Keratinocyte (primary cell): Measurements from ENCODE around the gene MYH13. TPM values are rescaled to one million over a fixed set of nuclear protein-coding genes. Genes with fewer than 3 reads are reported as not detected.

Experiments used
- DNase-seq: peaks from one replicate; pipeline ENCODE4 v3.0.0-alpha.2; 2011; ENCODE audit warnings: low read depth, missing footprints, low spot score
- FAIRE-seq: peaks from 2 replicates; lab custom pipeline; 2011; peaks lifted over from hg19 to GRCh38; lab: Jason Lieb, UNC
- H2AFZ ChIP-seq: 2 replicates; pipeline ENCODE4 v1.6.0; 2012; ENCODE audit warnings: low read length, control low read depth, inconsistent platforms; ENCODE audit not compliant: control insufficient read depth
- H3K27ac ChIP-seq: 2 replicates; pipeline ENCODE4 v1.5.1; 2011; ENCODE audit warnings: low read length; ENCODE audit not compliant: control insufficient read depth, insufficient read depth
- H3K27me3 ChIP-seq: 3 replicates; pipeline ENCODE4 v1.6.0; 2011; ENCODE audit warnings: low read length; ENCODE audit not compliant: control insufficient read depth, insufficient read depth; ENCODE audit errors: extremely low read depth
- H3K36me3 ChIP-seq, 2 experiments: 2 replicates in 1 of 2; 3 replicates in 1 of 2; pipeline ENCODE4 v1.5.1; 2011; ENCODE audit warnings: low read length in 2 of 2, mild to moderate bottlenecking in 1 of 2; ENCODE audit not compliant: control insufficient read depth in 2 of 2, insufficient read depth in 2 of 2; ENCODE audit errors: extremely low read depth in 1 of 2
- H3K4me1 ChIP-seq: 3 replicates; pipeline ENCODE4 v1.5.1; 2011; ENCODE audit warnings: low read length; ENCODE audit not compliant: control insufficient read depth, insufficient read depth; ENCODE audit errors: extremely low read depth
- H3K4me2 ChIP-seq: 3 replicates; pipeline ENCODE4 v1.6.0; 2011; ENCODE audit warnings: low read depth, low read length; ENCODE audit not compliant: control insufficient read depth, insufficient read depth; ENCODE audit errors: extremely low read depth
- H3K4me3 ChIP-seq, 3 experiments: fragments of 200-600 bp in 1 of 3; sonication (generic) in 1 of 3; 2 replicates in 2 of 3; 3 replicates in 1 of 3; pipeline ENCODE4 v1.5.1; 2011 to 2016; ENCODE audit warnings: low read length in 3 of 3, mild to moderate bottlenecking in 3 of 3, control low read depth in 2 of 3, inconsistent platforms in 1 of 3, low read depth in 1 of 3, mixed read lengths in 1 of 3, mixed run types in 1 of 3, moderate library complexity in 1 of 3; ENCODE audit not compliant: control insufficient read depth in 2 of 3, insufficient read depth in 2 of 3; ENCODE audit errors: extremely low read depth in 1 of 3
- H3K79me2 ChIP-seq: 2 replicates; pipeline ENCODE4 v1.6.0; 2012; ENCODE audit warnings: low read length; ENCODE audit not compliant: control insufficient read depth, insufficient read depth
- H3K9ac ChIP-seq: 3 replicates; pipeline ENCODE4 v1.6.0; 2011; ENCODE audit warnings: low read length; ENCODE audit not compliant: control insufficient read depth, insufficient read depth; ENCODE audit errors: extremely low read depth
- H3K9me1 ChIP-seq: 3 replicates; pipeline ENCODE4 v1.6.0; 2011; ENCODE audit warnings: low read length; ENCODE audit not compliant: control insufficient read depth, insufficient read depth; ENCODE audit errors: extremely low read depth
- H3K9me3 ChIP-seq: 2 replicates; pipeline ENCODE4 v1.5.1; 2012; ENCODE audit warnings: low read depth, low read length; ENCODE audit not compliant: control insufficient read depth
- H4K20me1 ChIP-seq: 3 replicates; pipeline ENCODE4 v1.6.0; 2011; ENCODE audit warnings: low read length; ENCODE audit not compliant: control insufficient read depth, insufficient read depth; ENCODE audit errors: extremely low read depth
- EZH2 ChIP-seq: IDR thresholded peaks from one replicate; pipeline ENCODE4 v1.6.1; 2012; ENCODE audit warnings: inconsistent platforms, mild to moderate bottlenecking, low read length, moderate library complexity
- dilution Hi-C: fragments of 300-500 bp; cut with MboI; formaldehyde crosslinking; loops from one replicate; pipeline ENCODE4 v1.7.0; 2020; ENCODE audit warnings: low sequenced_read_pairs; ENCODE audit not compliant: extremely low pct_ligation_motif_present
- polyA plus RNA-seq, 5 experiments: library from polyadenylated mRNA; depleted of rRNA in 3 of 5; stranded (reverse) in 3 of 5; stranded (forward) in 1 of 5; unstranded in 1 of 5; fragments of >200 nt; gene quantifications; 1 replicate in 1 of 5; 2 replicates in 3 of 5; 3 replicates in 1 of 5; pipeline versions ENCODE4 v1.2.1 to v1.2.3, GENCODE V29; 2011 to 2012; ENCODE audit warnings: missing spikeins in 2 of 5, low read depth in 1 of 5, low replicate concordance in 1 of 5
- TF ChIP-seq, protein P1 (sequence below), 3 experiments: IDR thresholded peaks in 1 of 3; conservative IDR thresholded peaks in 1 of 3; optimal IDR thresholded peaks in 1 of 3; 2 replicates in 2 of 3; 3 replicates in 1 of 3; pipeline versions ENCODE3 to v1.5.1; 2011; ENCODE audit warnings: low read length in 3 of 3, mild to moderate bottlenecking in 3 of 3, moderate library complexity in 2 of 3, control low read depth in 1 of 3, inconsistent platforms in 1 of 3; ENCODE audit not compliant: insufficient read depth in 2 of 3; ENCODE audit errors: extremely low read depth in 1 of 3

The MYH13 gene
- polyA plus RNA-seq, 1 donor (not counting 4 experiments of a cell fraction or from before 2014, with no cell fraction given) = not detected

DNA sequence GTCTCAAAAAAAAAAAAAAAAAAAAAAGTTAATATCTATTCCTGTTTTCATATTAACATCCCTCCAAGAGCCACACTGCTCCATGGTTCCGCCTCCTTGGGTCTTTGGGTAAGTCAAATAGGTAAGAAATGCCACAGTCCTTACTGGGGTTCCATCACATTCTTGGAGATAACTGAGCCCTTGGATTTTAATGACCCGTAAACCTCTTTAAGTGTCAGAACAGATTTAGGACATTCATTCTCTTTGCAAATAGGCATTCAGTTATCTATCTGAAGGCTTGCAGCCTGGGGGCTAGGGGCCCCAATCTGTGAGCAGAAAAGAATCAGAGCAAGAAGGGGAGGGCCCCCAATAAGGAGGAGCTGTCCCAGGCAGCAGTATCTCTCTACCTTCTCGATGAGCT lies 28.0 kb downstream of the MYH13 start:
- no peak for FAIRE-seq
- Histone ChIP-seq H3K4me2 (no peak overlapping the region), H3K27me3 (no peaks in the 10 kb centered on the region), H3K9ac (no peak overlapping the region), H2AFZ (no peak overlapping the region), H3K79me2 (no peaks in the 10 kb centered on the region), H3K9me1 (no peaks in the 10 kb centered on the region), H3K9me3 (no peaks in the 10 kb centered on the region), H3K4me1 (no peaks in the 10 kb centered on the region), H3K27ac (no peak overlapping the region), H3K36me3 (no peaks in the 10 kb centered on the region), H4K20me1 (no peaks in the 10 kb centered on the region), H3K4me3 (no peak overlapping the region)
- no peak for TF ChIP-seq EZH2
- no peak for DNase-seq
- dilution Hi-C loops = no loop called here

DNA sequence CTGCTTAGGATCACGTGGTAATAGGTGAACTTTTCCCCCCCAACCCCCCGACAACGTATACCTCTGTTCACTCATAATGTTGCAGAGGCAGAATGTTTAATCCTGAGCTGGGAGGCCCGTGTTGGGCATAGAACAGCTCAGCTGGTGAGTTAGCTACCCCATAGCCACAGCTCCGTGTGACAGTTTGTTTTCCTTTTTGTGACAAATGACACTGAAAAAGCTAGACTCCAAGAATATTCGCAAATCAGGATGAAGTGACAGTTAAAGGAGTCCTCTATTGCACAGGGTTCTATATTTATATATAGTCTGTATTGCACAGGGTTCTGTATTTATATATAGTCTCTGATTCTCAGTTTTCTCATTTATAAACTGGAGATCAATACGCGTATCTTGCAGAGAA lies 33.8 kb downstream of the MYH13 start:
- Histone ChIP-seq H3K79me2 (no peaks in the 10 kb centered on the region), H3K36me3 (no peaks in the 10 kb centered on the region), H3K27me3 (no peaks in the 10 kb centered on the region), H3K4me2 (no peak overlapping the region), H3K4me1 (no peaks in the 10 kb centered on the region), H3K9me1 (no peaks in the 10 kb centered on the region), H3K9me3 (no peaks in the 10 kb centered on the region), H2AFZ (no peak overlapping the region), H3K4me3 (no peak overlapping the region), H3K9ac (no peak overlapping the region), H3K27ac (no peak overlapping the region), H4K20me1 (no peaks in the 10 kb centered on the region)
- FAIRE-seq = no peak
- no peak for DNase-seq
- TF ChIP-seq, protein P1, sequence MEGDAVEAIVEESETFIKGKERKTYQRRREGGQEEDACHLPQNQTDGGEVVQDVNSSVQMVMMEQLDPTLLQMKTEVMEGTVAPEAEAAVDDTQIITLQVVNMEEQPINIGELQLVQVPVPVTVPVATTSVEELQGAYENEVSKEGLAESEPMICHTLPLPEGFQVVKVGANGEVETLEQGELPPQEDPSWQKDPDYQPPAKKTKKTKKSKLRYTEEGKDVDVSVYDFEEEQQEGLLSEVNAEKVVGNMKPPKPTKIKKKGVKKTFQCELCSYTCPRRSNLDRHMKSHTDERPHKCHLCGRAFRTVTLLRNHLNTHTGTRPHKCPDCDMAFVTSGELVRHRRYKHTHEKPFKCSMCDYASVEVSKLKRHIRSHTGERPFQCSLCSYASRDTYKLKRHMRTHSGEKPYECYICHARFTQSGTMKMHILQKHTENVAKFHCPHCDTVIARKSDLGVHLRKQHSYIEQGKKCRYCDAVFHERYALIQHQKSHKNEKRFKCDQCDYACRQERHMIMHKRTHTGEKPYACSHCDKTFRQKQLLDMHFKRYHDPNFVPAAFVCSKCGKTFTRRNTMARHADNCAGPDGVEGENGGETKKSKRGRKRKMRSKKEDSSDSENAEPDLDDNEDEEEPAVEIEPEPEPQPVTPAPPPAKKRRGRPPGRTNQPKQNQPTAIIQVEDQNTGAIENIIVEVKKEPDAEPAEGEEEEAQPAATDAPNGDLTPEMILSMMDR (optimal IDR thresholded peaks at IDR 0.05 in 1 of 3, IDR thresholded peaks at IDR 0.05 in 1 of 3, conservative IDR thresholded peaks at IDR 0.05 in 1 of 3; ENCODE audit: extremely low read depth in 1 of 3, insufficient read depth in 2 of 3, low read length in 3 of 3) = no peak
- TF ChIP-seq EZH2 = no peak
- dilution Hi-C loops = no loop called here

DNA sequence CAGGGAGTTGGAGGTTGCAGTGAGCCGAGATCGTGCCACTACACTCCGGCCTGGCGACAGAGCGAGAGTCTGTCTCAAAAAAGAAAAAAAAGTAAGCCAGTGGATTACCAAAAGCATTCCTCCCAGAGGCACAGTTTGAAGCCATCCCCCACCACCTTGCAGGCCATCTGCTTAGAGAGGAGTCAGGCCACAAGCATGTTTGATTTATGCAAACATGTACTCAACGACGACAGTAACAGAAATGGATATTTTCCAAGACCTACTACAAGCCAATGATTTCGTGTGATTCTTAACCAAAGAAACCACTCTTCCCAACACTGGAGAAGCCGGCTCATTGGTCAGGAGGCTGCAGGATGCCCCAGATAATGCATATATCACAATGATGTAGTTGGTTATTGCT lies 34.8 kb downstream of the MYH13 start:
- no peaks in the 10 kb centered on the region for H3K79me2 ChIP-seq
- H3K9me1 ChIP-seq = no peaks in the 10 kb centered on the region
- no peak for DNase-seq
- dilution Hi-C loops = no loop called here
- H3K9me3 ChIP-seq = no peaks in the 10 kb centered on the region
- H2AFZ ChIP-seq = no peak overlapping the region
- no peaks in the 10 kb centered on the region for H3K4me1 ChIP-seq
- no peak overlapping the region for H3K9ac ChIP-seq
- no peaks in the 10 kb centered on the region for H4K20me1 ChIP-seq
- no peaks in the 10 kb centered on the region for H3K27me3 ChIP-seq
- H3K27ac ChIP-seq = no peak overlapping the region
- H3K4me2 ChIP-seq = no peak overlapping the region
- no peaks in the 10 kb centered on the region for H3K36me3 ChIP-seq
- FAIRE-seq = no peak
- no peak overlapping the region for H3K4me3 ChIP-seq
- no peak for TF ChIP-seq EZH2
- TF ChIP-seq, protein P1 (optimal IDR thresholded peaks at IDR 0.05 in 1 of 3, IDR thresholded peaks at IDR 0.05 in 1 of 3, conservative IDR thresholded peaks at IDR 0.05 in 1 of 3; ENCODE audit: extremely low read depth in 1 of 3, insufficient read depth in 2 of 3, low read length in 3 of 3) = no peak
